MM.1S (cell line): ENCODE results near the gene FERMT2.

Experiments used
- DNase-seq: peaks from one replicate; pipeline ENCODE4 v3.0.0-alpha.2; 2015
- H2AFZ ChIP-seq: fragments of 300-600 bp; sonication (generic); 2 replicates; pipeline ENCODE4 v1.6.0; 2016; ENCODE audit warnings: antibody characterized with exemption, low read length
- H3F3A ChIP-seq: fragments of 300-600 bp; sonication (generic); 2 replicates; pipeline ENCODE4 v1.6.1; 2016; ENCODE audit warnings: mild to moderate bottlenecking, antibody characterized with exemption, low read length, moderate library complexity, mixed read lengths; ENCODE audit not compliant: insufficient read depth
- H3K27ac ChIP-seq: fragments of 300-600 bp; sonication (generic); 2 replicates; pipeline ENCODE4 v1.5.1; 2016; ENCODE audit warnings: mild to moderate bottlenecking, low read length
- H3K27me3 ChIP-seq: fragments of 300-600 bp; sonication (generic); replicated peaks from 2 replicates; pipeline ENCODE4 v1.6.0; 2016; ENCODE audit warnings: low read length; ENCODE audit not compliant: insufficient read depth
- H3K36me3 ChIP-seq: fragments of 300-600 bp; sonication (generic); replicated peaks from 2 replicates; pipeline ENCODE4 v1.6.1; 2016; ENCODE audit warnings: mild to moderate bottlenecking, low read length, mixed read lengths; ENCODE audit not compliant: insufficient read depth
- H3K4me1 ChIP-seq: fragments of 300-600 bp; sonication (generic); 2 replicates; pipeline ENCODE4 v1.6.1; 2016; ENCODE audit warnings: low read length, mixed read lengths
- H3K4me2 ChIP-seq: fragments of 300-600 bp; sonication (generic); 2 replicates; pipeline ENCODE4 v1.6.0; 2016; ENCODE audit warnings: low read depth, low read length
- H3K4me3 ChIP-seq: fragments of 300-600 bp; sonication (generic); 2 replicates; pipeline ENCODE4 v1.5.1; 2016; ENCODE audit warnings: low read length, mixed read lengths
- H3K79me2 ChIP-seq: fragments of 300-600 bp; sonication (generic); 2 replicates; pipeline ENCODE4 v1.6.1; 2016; ENCODE audit warnings: mixed run types, low read length, mixed read lengths
- H3K9ac ChIP-seq: fragments of 300-600 bp; sonication (generic); 2 replicates; pipeline ENCODE4 v1.6.1; 2016; ENCODE audit warnings: low read length, mixed read lengths
- H3K9me2 ChIP-seq: fragments of 300-600 bp; sonication (generic); replicated peaks from 2 replicates; pipeline ENCODE4 v1.6.1; 2016; ENCODE audit warnings: mild to moderate bottlenecking, low read length, mixed read lengths; ENCODE audit not compliant: insufficient read depth
- H3K9me3 ChIP-seq: fragments of 300-600 bp; sonication (generic); replicated peaks from 2 replicates; pipeline ENCODE4 v1.6.1; 2016; ENCODE audit warnings: mild to moderate bottlenecking, low read length, mixed read lengths; ENCODE audit not compliant: insufficient read depth
- H4K20me1 ChIP-seq: fragments of 300-600 bp; sonication (generic); 2 replicates; pipeline ENCODE4 v1.6.1; 2016; ENCODE audit warnings: mild to moderate bottlenecking, low read length, moderate library complexity, mixed read lengths; ENCODE audit not compliant: insufficient read depth
- CTCF ChIP-seq: fragments of 300-600 bp; sonication (generic); IDR thresholded peaks from 2 replicates; pipeline ENCODE4 v1.5.1; 2016; ENCODE audit warnings: antibody characterized with exemption, low read length, mixed read lengths
- EZH2 ChIP-seq: fragments of 300-600 bp; sonication (generic); optimal IDR thresholded peaks from 2 replicates; pipeline ENCODE3; 2017; ENCODE audit warnings: low read depth, mild to moderate bottlenecking, antibody characterized with exemption, low read length, mixed read lengths
- EZH2phosphoT487 ChIP-seq: fragments of 300-600 bp; sonication (generic); IDR thresholded peaks from 2 replicates; pipeline ENCODE4 v1.6.1; 2018; ENCODE audit warnings: antibody characterized with exemption, low read length

FERMT2 gene

DNA sequence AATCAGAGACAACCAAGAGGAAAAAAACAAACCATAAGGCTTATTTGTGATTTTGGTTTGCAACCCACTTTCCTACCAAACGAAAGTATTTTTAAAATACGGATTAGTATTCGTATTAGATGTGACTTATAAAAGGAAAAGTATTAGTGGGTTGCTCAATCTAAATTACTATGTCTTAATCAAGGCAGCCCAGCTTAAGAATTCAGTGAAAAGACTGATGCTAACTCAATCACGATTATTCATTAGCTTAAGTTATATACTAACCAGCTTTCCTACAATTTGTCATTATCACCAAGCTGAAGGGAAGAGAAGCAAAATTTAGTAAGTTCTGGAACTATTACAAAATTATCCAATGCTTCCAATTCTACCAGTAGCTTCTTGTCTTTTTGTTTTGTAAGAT, 62.7 kb downstream of the FERMT2 start:
- H3K9me3 ChIP-seq, result no peaks in the 10 kb centered on the region
- no peaks in the 10 kb centered on the region for H3K4me1 ChIP-seq
- H3K27ac ChIP-seq, result no peak overlapping the region
- H3K79me2 ChIP-seq, result no peaks in the 10 kb centered on the region
- H4K20me1 ChIP-seq, result no peaks in the 10 kb centered on the region
- no peak for TF ChIP-seq CTCF
- TF ChIP-seq EZH2phosphoT487, result no peak
- no peak for TF ChIP-seq EZH2
- no peak overlapping the region for H2AFZ ChIP-seq
- no peaks in the 10 kb centered on the region for H3K36me3 ChIP-seq
- no peak for DNase-seq
- H3K4me3 ChIP-seq, result no peak overlapping the region
- H3K27me3 ChIP-seq, result no peaks in the 10 kb centered on the region
- H3F3A ChIP-seq, result no peaks in the 10 kb centered on the region
- no peaks in the 10 kb centered on the region for H3K9me2 ChIP-seq
- H3K9ac ChIP-seq, result no peak overlapping the region
- H3K4me2 ChIP-seq, result no peak overlapping the region

GRCh38 chr14:52885230-52885629, 65.6 kb downstream of the FERMT2 start:
- Histone ChIP-seq H3K4me2 (no peak overlapping the region), H3K4me3 (no peak overlapping the region), H3F3A (no peaks in the 10 kb centered on the region), H3K9me3 (no peaks in the 10 kb centered on the region), H3K4me1 (no peaks in the 10 kb centered on the region), H3K27ac (no peak overlapping the region), H3K9me2 (no peaks in the 10 kb centered on the region), H4K20me1 (no peaks in the 10 kb centered on the region), H3K27me3 (no peaks in the 10 kb centered on the region), H3K9ac (no peak overlapping the region), H3K36me3 (no peaks in the 10 kb centered on the region), H2AFZ (no peak overlapping the region), H3K79me2 (no peaks in the 10 kb centered on the region)
- no peak for DNase-seq
- TF ChIP-seq EZH2 (no peak), EZH2phosphoT487 (no peak), CTCF (no peak)

DNA sequence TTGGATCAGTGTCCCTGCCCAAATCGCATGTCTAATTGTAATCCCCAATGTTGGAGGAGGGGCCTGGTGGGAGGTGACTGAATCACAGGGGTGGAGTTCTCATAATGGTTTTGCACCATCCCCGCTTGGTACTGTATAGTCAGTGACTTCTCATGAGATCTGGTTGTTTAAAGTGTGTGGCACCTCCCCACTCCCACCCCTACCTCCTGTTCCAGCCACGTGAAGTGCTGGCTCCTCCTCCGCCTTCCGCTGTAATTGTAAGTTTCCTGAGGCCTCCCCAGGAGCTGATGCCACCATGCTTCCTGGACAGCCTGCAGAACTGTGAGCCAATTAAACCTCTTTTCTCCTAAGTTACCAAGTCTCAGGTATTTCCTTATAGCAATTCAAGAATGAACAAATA, 67.2 kb downstream of the FERMT2 start:
- Histone ChIP-seq H2AFZ (no peak overlapping the region), H3K27ac (no peak overlapping the region), H3K9me3 (no peaks in the 10 kb centered on the region), H3K27me3 (no peaks in the 10 kb centered on the region), H3K9ac (no peak overlapping the region), H3F3A (no peaks in the 10 kb centered on the region), H3K9me2 (no peaks in the 10 kb centered on the region), H3K4me1 (no peaks in the 10 kb centered on the region), H3K4me2 (no peak overlapping the region), H3K36me3 (no peaks in the 10 kb centered on the region), H3K79me2 (no peaks in the 10 kb centered on the region), H3K4me3 (no peak overlapping the region), H4K20me1 (no peaks in the 10 kb centered on the region)
- no peak for TF ChIP-seq CTCF
- TF ChIP-seq EZH2phosphoT487, result no peak
- TF ChIP-seq EZH2, result no peak
- DNase-seq, result no peak

GRCh38 chr14:52882824-52883223, 68.0 kb downstream of the FERMT2 start:
- Histone ChIP-seq H3K36me3 (no peaks in the 10 kb centered on the region), H3F3A (no peaks in the 10 kb centered on the region), H3K27me3 (no peaks in the 10 kb centered on the region), H3K9me3 (no peaks in the 10 kb centered on the region), H3K9ac (no peak overlapping the region), H3K9me2 (no peaks in the 10 kb centered on the region), H3K79me2 (no peaks in the 10 kb centered on the region), H3K27ac (no peak overlapping the region), H4K20me1 (no peaks in the 10 kb centered on the region), H3K4me2 (no peak overlapping the region), H2AFZ (no peak overlapping the region), H3K4me1 (no peaks in the 10 kb centered on the region), H3K4me3 (no peak overlapping the region)
- DNase-seq, result no peak
- TF ChIP-seq EZH2phosphoT487, result no peak
